Measurements from ENCODE around the gene GPR153. TPM values are rescaled to one million over a fixed set of nuclear protein-coding genes. Genes with fewer than 3 reads are reported as not detected.

GPR153 gene
- total RNA-seq, 4 donors from 2014 or later, result 5.6 to 12.3 (median 10.2) TPM

DNA sequence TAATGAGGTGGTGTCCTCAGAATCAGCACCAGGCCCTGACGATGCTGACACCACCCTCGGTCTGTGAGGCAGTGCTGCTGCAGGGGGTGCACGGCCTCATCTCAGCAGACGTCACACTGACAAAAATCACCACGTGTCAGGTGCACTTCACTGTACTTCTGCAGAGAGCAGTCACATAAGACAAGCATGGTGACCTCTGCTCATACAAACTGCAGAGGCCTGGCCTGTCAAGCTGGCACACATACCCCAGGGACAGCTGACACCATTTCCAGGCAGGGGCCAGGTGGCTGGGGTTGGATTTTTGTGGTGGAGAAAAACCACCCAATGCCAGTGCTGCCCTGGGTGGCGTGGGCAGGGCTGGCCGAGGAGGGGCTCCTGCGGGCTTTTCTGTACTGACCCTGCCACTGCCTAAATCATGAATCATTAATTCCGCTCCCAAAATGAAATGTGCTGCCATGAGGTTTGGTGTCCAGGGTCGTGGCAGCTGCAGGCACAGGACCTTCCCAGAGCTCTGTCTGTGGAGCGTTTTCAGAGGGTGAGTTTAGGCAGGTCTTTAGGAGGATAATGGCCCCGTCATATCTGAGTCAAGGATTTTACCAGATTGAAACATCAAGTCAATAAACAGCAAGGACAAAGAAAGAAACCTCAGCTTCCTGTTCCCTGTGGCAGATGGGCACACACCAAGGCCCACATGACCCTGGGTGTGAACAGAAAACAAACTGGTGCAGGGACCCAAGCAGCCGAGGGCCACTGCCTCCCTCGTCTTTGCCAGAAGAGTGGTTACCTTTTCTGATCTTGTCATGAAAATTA, 33.4 kb upstream of the GPR153 start:
- H3K36me3 ChIP-seq, result peaks cover 0 to 30% (median 0%) of the 10 kb centered on the region in 3 donors
- H3K4me3 ChIP-seq, result no peak overlapping the region
- H3K27ac ChIP-seq, result no peak overlapping the region
- H3K27me3 ChIP-seq, result no peaks in the 10 kb centered on the region
- no peak for TF ChIP-seq POLR2A (IDR thresholded peaks at IDR 0.05)
- no peak for TF ChIP-seq CTCF (IDR thresholded peaks at IDR 0.05)
- intact Hi-C loops (cut with DNase I), result no loop called here
- H3K4me1 ChIP-seq, result peaks cover 0 to 5% (median 2%) of the 10 kb centered on the region in 3 donors
- no peaks in the 10 kb centered on the region for H3K9me3 ChIP-seq
- 67 to 89% methylated on average over 6 to 9 of the region's 14 CpGs for WGBS, 2 donors
- no peak for DNase-seq

DNA sequence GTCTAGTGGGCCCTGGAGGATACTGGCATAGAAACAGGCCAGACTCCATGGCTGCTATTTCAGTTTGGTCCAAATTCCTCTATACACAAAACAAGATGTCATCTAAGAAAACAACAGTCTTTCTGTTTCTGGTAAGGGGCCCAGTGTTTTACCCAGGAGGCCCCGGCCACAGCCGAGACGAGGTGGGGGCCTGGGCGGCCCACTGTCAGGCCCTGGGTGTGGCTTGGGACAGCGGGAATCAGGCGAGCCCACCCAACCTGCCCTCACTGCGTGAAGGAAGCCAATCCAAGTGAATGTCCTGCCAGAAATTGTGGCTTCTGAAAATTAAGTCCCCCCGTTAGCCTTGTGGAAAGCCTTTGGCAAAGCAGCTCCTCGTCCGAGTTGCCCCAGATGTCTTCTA, 31.2 kb upstream of the GPR153 start:
- H3K27ac ChIP-seq, result no peak overlapping the region

DNA sequence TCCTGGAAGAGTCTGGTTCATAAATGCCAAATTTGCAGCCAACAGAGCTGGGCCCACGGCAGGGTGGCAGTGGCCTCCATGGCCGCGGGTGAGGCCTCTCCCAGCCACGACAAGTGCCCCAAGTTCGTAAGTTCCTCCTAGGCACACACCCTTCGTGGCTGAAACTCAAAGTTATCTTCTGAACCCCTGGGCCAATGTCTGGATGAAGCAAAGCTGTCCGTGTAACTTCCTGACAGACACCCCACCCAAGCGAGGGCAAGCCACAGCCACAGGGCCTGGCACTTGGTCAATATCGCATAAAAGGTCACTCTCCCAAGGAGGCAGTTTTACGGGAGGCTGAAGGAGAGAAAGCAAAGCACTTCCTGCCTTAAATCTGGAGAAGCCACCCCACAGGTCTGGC, 27.8 kb upstream of the GPR153 start:
- WGBS, 2 donors, result 74% methylated on average over 4 to 7 of the region's 10 CpGs
- no peaks in the 10 kb centered on the region for H3K27me3 ChIP-seq
- H3K27ac ChIP-seq, result peak overlapping the region in 1 of 4 donors; percentile 16
- intact Hi-C loops (cut with DNase I), result no loop called here
- peaks cover 0 to 20% (median 0%) of the 10 kb centered on the region in 3 donors for H3K36me3 ChIP-seq
- TF ChIP-seq POLR2A (IDR thresholded peaks at IDR 0.05) (no peak), CTCF (IDR thresholded peaks at IDR 0.05) (no peak)
- no peak for DNase-seq
- H3K9me3 ChIP-seq, result no peaks in the 10 kb centered on the region
- peaks cover 3 to 26% (median 12%) of the 10 kb centered on the region in 3 donors for H3K4me1 ChIP-seq
- no peak overlapping the region for H3K4me3 ChIP-seq

More for the DNA sequence above, 31.2 kb upstream of the GPR153 start:
- peaks cover 3 to 24% (median 12%) of the 10 kb centered on the region in 3 donors for H3K4me1 ChIP-seq
- WGBS, 2 donors, result 81 to 84% methylated on average over 6 to 8 of the region's 10 CpGs
- no peaks in the 10 kb centered on the region for H3K9me3 ChIP-seq
- peaks cover 0 to 30% (median 0%) of the 10 kb centered on the region in 3 donors for H3K36me3 ChIP-seq
- DNase-seq, result no peak
- no peaks in the 10 kb centered on the region for H3K27me3 ChIP-seq
- TF ChIP-seq POLR2A (IDR thresholded peaks at IDR 0.05), result no peak
- no peak for TF ChIP-seq CTCF (IDR thresholded peaks at IDR 0.05)
- intact Hi-C loops (cut with DNase I), result no loop called here
- H3K4me3 ChIP-seq, result no peak overlapping the region

- peaks cover 3 to 26% (median 12%) of the 10 kb centered on the region in 3 donors for H3K4me1 ChIP-seq
- peaks cover 0 to 13% (median 0%) of the 10 kb centered on the region in 3 donors for H3K36me3 ChIP-seq
- no peak overlapping the region for H3K4me3 ChIP-seq
- peak overlapping the region in 2 of 4 donors; percentile 1 to 16 for H3K27ac ChIP-seq
- no peak for DNase-seq
- no peaks in the 10 kb centered on the region for H3K9me3 ChIP-seq
- WGBS, 2 donors, result 86 to 97% methylated on average over 6 to 13 of the region's 14 CpGs
- intact Hi-C loops (cut with DNase I), result no loop called here
- no peak for TF ChIP-seq CTCF (IDR thresholded peaks at IDR 0.05)
- no peaks in the 10 kb centered on the region for H3K27me3 ChIP-seq
Measured at GRCh38 chr1:6288026-6288425, 27.1 kb upstream of the GPR153 start.

GRCh38 chr1:6287431-6287886, 26.6 kb upstream of the GPR153 start:
- H3K36me3 ChIP-seq, result peaks cover 0 to 12% (median 0%) of the 10 kb centered on the region in 3 donors
- DNase-seq, result no peak
- H3K4me3 ChIP-seq, result no peak overlapping the region
- H3K27ac ChIP-seq, result peak overlapping the region in 2 of 4 donors; percentile 1 to 16
- peaks cover 3 to 26% (median 12%) of the 10 kb centered on the region in 3 donors for H3K4me1 ChIP-seq
- 41 to 46% methylated on average over 6 to 10 of the region's 10 CpGs for WGBS, 2 donors
- no peak for TF ChIP-seq POLR2A (IDR thresholded peaks at IDR 0.05)
- no peak for TF ChIP-seq CTCF (IDR thresholded peaks at IDR 0.05)
- no peaks in the 10 kb centered on the region for H3K27me3 ChIP-seq
- intact Hi-C loops (cut with DNase I), result no loop called here
- H3K9me3 ChIP-seq, result no peaks in the 10 kb centered on the region
